Uterus (tissue), 2 donors: ENCODE results near the gene LMBRD1.

ENCODE experiments used
- POLR2A ChIP-seq, 2 donors: fragments of 450-650 bp; IDR thresholded peaks; one replicate each; pipeline ENCODE4 v1.6.1; 2016; ENCODE audit warnings: antibody characterized with exemption in 2 of 2, mild to moderate bottlenecking in 1 of 2, moderate library complexity in 1 of 2
- TF ChIP-seq, protein P1 (sequence below), 4 experiments: fragments of 200-600 bp in 2 of 4; fragments of 450-650 bp in 2 of 4; sonication (generic) in 2 of 4; IDR thresholded peaks; one replicate each; pipeline ENCODE4 v1.5.1; 2016 to 2019; ENCODE audit warnings: antibody characterized with exemption in 4 of 4, mild to moderate bottlenecking in 2 of 4, moderate library complexity in 1 of 4

DNA sequence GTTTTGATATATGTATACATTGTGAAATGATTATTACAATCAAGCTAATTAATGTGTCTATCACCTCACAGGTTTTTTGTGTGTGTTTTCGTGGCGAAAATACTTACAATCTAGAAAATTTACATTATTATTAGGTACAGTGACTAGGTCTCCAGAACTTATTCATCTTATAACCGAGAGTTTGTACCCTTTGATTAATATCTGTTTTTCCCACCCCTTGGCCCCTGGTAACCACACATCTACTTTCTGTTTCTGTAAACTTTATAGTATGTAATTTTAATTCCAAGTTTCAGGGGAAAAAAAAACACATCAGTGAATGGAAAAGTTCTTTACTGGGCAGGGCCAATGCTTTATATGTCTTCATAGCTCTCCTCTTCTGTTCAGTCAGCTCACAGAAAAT, 131.4 kb downstream of the LMBRD1 start:
- TF ChIP-seq POLR2A (IDR thresholded peaks at IDR 0.05), result no peak
- TF ChIP-seq, protein P1, sequence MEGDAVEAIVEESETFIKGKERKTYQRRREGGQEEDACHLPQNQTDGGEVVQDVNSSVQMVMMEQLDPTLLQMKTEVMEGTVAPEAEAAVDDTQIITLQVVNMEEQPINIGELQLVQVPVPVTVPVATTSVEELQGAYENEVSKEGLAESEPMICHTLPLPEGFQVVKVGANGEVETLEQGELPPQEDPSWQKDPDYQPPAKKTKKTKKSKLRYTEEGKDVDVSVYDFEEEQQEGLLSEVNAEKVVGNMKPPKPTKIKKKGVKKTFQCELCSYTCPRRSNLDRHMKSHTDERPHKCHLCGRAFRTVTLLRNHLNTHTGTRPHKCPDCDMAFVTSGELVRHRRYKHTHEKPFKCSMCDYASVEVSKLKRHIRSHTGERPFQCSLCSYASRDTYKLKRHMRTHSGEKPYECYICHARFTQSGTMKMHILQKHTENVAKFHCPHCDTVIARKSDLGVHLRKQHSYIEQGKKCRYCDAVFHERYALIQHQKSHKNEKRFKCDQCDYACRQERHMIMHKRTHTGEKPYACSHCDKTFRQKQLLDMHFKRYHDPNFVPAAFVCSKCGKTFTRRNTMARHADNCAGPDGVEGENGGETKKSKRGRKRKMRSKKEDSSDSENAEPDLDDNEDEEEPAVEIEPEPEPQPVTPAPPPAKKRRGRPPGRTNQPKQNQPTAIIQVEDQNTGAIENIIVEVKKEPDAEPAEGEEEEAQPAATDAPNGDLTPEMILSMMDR (IDR thresholded peaks at IDR 0.05), result no peak
